ENCODE results near the gene ARID3C.

Gene ARID3C

DNA sequence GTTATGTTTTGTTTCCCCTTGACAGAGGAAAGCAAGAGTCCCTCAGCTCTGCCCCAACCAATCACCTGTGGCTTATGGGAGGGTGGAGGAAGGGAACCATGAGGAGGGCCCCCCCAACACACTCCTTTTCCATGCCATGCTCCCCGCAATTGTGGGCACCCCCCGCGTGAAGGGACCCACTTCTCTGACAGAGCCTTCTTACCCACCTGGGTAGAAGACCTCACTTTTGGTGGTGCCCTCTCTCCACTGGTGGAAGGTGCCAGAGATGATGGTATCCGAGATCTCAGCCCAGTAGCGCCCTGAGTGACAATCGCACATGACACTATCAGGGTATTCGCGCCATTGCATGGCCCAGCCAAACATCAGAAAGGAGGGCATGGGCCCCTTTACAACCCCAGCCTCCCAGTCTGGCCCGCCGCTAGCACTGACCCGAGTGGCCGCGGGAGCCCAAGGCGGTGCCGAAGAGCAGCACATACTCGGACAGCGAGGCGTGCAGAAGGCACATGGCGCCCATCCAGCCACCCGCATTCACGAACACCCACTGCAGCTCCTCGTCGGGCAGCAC lies 8.0 kb upstream of the ARID3C start:
- no peak for TF ChIP-seq CTCF (IDR thresholded peaks at IDR 0.05; ENCODE audit: borderline replicate concordance, control extremely low read depth, extremely low read depth, insufficient read depth, missing control alignments)
- no peak for DNase-seq (ENCODE audit: low spot score)
- in situ Hi-C loops (cut with MboI; ENCODE audit: low sequenced_read_pairs, unreplicated experiment), result no loop called here

DNA sequence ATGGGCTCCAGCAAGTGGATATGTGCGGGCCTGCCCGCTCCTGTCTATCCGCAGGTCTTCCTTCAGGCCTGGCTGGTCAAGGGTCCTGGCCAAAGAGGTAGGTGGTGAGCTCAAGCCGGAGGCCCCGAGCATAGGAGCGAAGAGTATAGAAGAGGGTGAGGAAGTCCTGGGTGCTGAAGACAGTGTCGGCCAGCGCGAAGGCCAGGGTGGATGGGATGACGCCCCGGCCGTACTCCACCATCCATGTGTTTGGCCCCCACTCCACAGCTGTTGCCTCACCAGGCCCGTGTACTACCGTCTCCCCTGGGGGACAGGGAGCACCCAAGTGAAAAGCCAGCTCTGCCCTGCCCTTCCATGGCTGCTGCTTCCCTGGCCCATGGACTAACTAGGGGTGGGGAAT lies 6.7 kb upstream of the ARID3C start:
- in situ Hi-C loops (cut with MboI; ENCODE audit: low sequenced_read_pairs, unreplicated experiment), result no loop called here
- no peak for TF ChIP-seq CTCF (IDR thresholded peaks at IDR 0.05; ENCODE audit: borderline replicate concordance, control extremely low read depth, extremely low read depth, insufficient read depth, missing control alignments)
- DNase-seq (ENCODE audit: low spot score), result no peak

- in situ Hi-C loops (cut with MboI; ENCODE audit: low sequenced_read_pairs, unreplicated experiment), result no loop called here
- DNase-seq (ENCODE audit: low spot score), result no peak
- TF ChIP-seq CTCF (IDR thresholded peaks at IDR 0.05; ENCODE audit: borderline replicate concordance, control extremely low read depth, extremely low read depth, insufficient read depth, missing control alignments), result no peak
Measured at GRCh38 chr9:34634551-34635248, 5.8 kb upstream of the ARID3C start.

DNA sequence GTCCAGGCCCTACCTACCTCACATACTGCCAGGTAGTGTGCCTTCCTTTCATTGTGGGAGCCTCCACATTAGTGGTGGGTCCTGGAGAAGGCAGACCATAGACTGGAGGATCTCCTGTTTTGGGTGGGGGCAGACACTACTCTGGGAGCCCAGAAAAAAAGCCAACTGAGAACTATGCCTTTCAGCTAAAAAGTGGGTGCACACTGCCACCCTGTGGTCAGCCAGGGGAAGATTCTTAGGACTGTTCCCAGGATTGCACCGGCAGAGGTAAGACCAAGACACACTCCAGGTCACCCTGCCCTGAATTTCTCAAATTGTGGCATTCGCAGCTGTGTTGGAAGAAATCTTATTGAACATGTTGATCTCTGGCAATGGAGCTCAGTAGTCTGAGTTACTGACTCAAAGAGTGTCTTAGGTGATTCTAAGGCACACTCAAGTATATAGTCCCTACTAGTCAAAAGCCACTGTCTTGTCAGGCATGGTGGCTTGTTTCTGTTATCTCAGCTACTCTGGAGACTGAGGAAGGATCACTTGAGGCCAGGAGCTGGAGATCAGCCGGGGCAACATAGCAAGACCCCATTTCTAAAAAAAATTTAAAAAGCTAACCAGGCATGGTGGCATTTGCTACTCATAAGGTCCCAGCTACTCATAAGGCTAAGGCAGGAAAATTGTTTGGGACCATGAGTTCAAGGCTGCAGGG lies 5.1 kb upstream of the ARID3C start:
- DNase-seq (ENCODE audit: low spot score), result peak; percentile 80
- TF ChIP-seq CTCF (IDR thresholded peaks at IDR 0.05; ENCODE audit: borderline replicate concordance, control extremely low read depth, extremely low read depth, insufficient read depth, missing control alignments), result peak; percentile 78
- in situ Hi-C loops (cut with MboI; ENCODE audit: low sequenced_read_pairs, unreplicated experiment), result no loop called here

- no peak for TF ChIP-seq CTCF (IDR thresholded peaks at IDR 0.05; ENCODE audit: borderline replicate concordance, control extremely low read depth, extremely low read depth, insufficient read depth, missing control alignments)
- no peak for DNase-seq (ENCODE audit: low spot score)
- in situ Hi-C loops (cut with MboI; ENCODE audit: low sequenced_read_pairs, unreplicated experiment), result no loop called here
Measured at GRCh38 chr9:34633166-34633565, 4.3 kb upstream of the ARID3C start.

GRCh38 chr9:34630402-34631154 lies 1.7 kb upstream of the ARID3C start:
- in situ Hi-C loops (cut with MboI; ENCODE audit: low sequenced_read_pairs, unreplicated experiment), result no loop called here
- no peak for DNase-seq (ENCODE audit: low spot score)
- no peak for TF ChIP-seq CTCF (IDR thresholded peaks at IDR 0.05; ENCODE audit: borderline replicate concordance, control extremely low read depth, extremely low read depth, insufficient read depth, missing control alignments)
